Measurements from ENCODE around the gene CCDC198.

The CCDC198 gene

GRCh38 chr14:57493467-57494181 is at the start of gene CCDC198:
CCDC198 (minus strand) TSS chr14:57493857; CDS start chr14:57493715, 142 bp downstream.
- no peak for DNase-seq (ENCODE audit: low read depth)

GRCh38 chr14:57533214-57533613 is 39.6 kb upstream of the CCDC198 start:
- no peak for DNase-seq (ENCODE audit: low read depth)

GRCh38 chr14:57530571-57530970 is 36.9 kb upstream of the CCDC198 start:
- no peak for DNase-seq (ENCODE audit: low read depth)

GRCh38 chr14:57526942-57527341 is 33.3 kb upstream of the CCDC198 start:
- no peak for DNase-seq (ENCODE audit: low read depth)

GRCh38 chr14:57519043-57519442 is 25.4 kb upstream of the CCDC198 start:
- DNase-seq (ENCODE audit: low read depth) = no peak

GRCh38 chr14:57512220-57512619 is 18.6 kb upstream of the CCDC198 start:
- no peak for DNase-seq (ENCODE audit: low read depth)

- no peak for DNase-seq (ENCODE audit: low read depth)
Measured at GRCh38 chr14:57508756-57509155, 15.1 kb upstream of the CCDC198 start.

- no peak for DNase-seq (ENCODE audit: low read depth)
Measured at GRCh38 chr14:57502586-57503254, 9.1 kb upstream of the CCDC198 start.

GRCh38 chr14:57501039-57501557 is 7.4 kb upstream of the CCDC198 start:
- no peak for DNase-seq (ENCODE audit: low read depth)

GRCh38 chr14:57498659-57499058 is 5.0 kb upstream of the CCDC198 start:
- DNase-seq (ENCODE audit: low read depth) = no peak

GRCh38 chr14:57498035-57498434 is 4.4 kb upstream of the CCDC198 start:
- DNase-seq (ENCODE audit: low read depth) = no peak

GRCh38 chr14:57495416-57495815 is 1.8 kb upstream of the CCDC198 start:
- no peak for DNase-seq (ENCODE audit: low read depth)

- DNase-seq (ENCODE audit: low read depth) = no peak
Measured at GRCh38 chr14:57492859-57493258, 798 bp downstream of the CCDC198 start.

- DNase-seq (ENCODE audit: low read depth) = no peak
Measured at GRCh38 chr14:57491640-57492039, 2.0 kb downstream of the CCDC198 start.

- no peak for DNase-seq (ENCODE audit: low read depth)
Measured at GRCh38 chr14:57487771-57488170, 5.9 kb downstream of the CCDC198 start.

GRCh38 chr14:57486767-57487379 is 6.8 kb downstream of the CCDC198 start:
- DNase-seq (ENCODE audit: low read depth) = no peak

- DNase-seq (ENCODE audit: low read depth) = no peak
Measured at GRCh38 chr14:57485635-57486034, 8.0 kb downstream of the CCDC198 start.

GRCh38 chr14:57482120-57482519 is 11.5 kb downstream of the CCDC198 start:
- DNase-seq (ENCODE audit: low read depth) = no peak

- no peak for DNase-seq (ENCODE audit: low read depth)
Measured at GRCh38 chr14:57480051-57480450, 13.6 kb downstream of the CCDC198 start.

GRCh38 chr14:57479197-57479596 is 14.5 kb downstream of the CCDC198 start:
- DNase-seq (ENCODE audit: low read depth) = no peak

GRCh38 chr14:57478050-57478449 is 15.6 kb downstream of the CCDC198 start:
- DNase-seq (ENCODE audit: low read depth) = no peak

GRCh38 chr14:57470909-57471308 is 22.7 kb downstream of the CCDC198 start:
- no peak for DNase-seq (ENCODE audit: low read depth)

Measured in activated T-cell treated with anti-CD3 and anti-CD28 coated beads for 48 hours (primary cell).